GM19372 (cell line): ENCODE measurements around the gene FLT3LG.

Experiments
- ATAC-seq: cut with Tn5 transposase; IDR thresholded peaks from one replicate; pipeline ENCODE4 v1.9.1; 2021; ENCODE audit warnings: mild to moderate bottlenecking, low read depth, moderate library complexity; ENCODE audit not compliant: unreplicated experiment

The FLT3LG gene

GRCh38 chr19:49473868-49474541, at the start of gene FLT3LG:
Gene FLT3LG, plus strand, starts transcription at chr19:49474215. Its CDS starts 425 bp downstream, at chr19:49474640.
- no peak for ATAC-seq

- no peak for ATAC-seq
Measured at GRCh38 chr19:49425178-49425577, 48.8 kb upstream of the FLT3LG start, which contains the start of gene GFY. Gene GFY, plus strand, starts transcription at chr19:49425388. Its CDS starts 1,043 bp downstream, at chr19:49426431.

- no peak for ATAC-seq
Measured at GRCh38 chr19:49425922-49426592, 48.0 kb upstream of the FLT3LG start.

GRCh38 chr19:49427339-49427738, 46.7 kb upstream of the FLT3LG start:
- ATAC-seq = no peak

- no peak for ATAC-seq
Measured at GRCh38 chr19:49427855-49428546, 46.0 kb upstream of the FLT3LG start.

GRCh38 chr19:49428547-49429451, 45.2 kb upstream of the FLT3LG start:
- ATAC-seq = no peak

- ATAC-seq = no peak
Measured at GRCh38 chr19:49430172-49430677, 43.8 kb upstream of the FLT3LG start.

GRCh38 chr19:49430678-49431329, 43.2 kb upstream of the FLT3LG start:
- ATAC-seq = no peak

- no peak for ATAC-seq
Measured at GRCh38 chr19:49431330-49431749, 42.7 kb upstream of the FLT3LG start.

- ATAC-seq = no peak
Measured at GRCh38 chr19:49432141-49433073, 41.6 kb upstream of the FLT3LG start.

GRCh38 chr19:49433240-49433901, 40.6 kb upstream of the FLT3LG start:
- ATAC-seq = no peak

- no peak for ATAC-seq
Measured at GRCh38 chr19:49434907-49435583, 39.0 kb upstream of the FLT3LG start.

- ATAC-seq = no peak
Measured at GRCh38 chr19:49435670-49436069, 38.3 kb upstream of the FLT3LG start.

- ATAC-seq = no peak
Measured at GRCh38 chr19:49436381-49437017, 37.5 kb upstream of the FLT3LG start.

- no peak for ATAC-seq
Measured at GRCh38 chr19:49437231-49437630, 36.8 kb upstream of the FLT3LG start.

- ATAC-seq = no peak
Measured at GRCh38 chr19:49438261-49438660, 35.8 kb upstream of the FLT3LG start.

- ATAC-seq = no peak
Measured at GRCh38 chr19:49439836-49440235, 34.2 kb upstream of the FLT3LG start.
